B cell (primary cell): ENCODE results near the gene DR1. TPM values are rescaled to one million over a fixed set of nuclear protein-coding genes. Genes with fewer than 3 reads are reported as not detected.

Experiments
- ATAC-seq: fragments of 200-7000 bp; cut with Tn5 transposase; one replicate; pipeline ENCODE4 v1.10.0; 2021; ENCODE audit warnings: low read depth, mild to moderate bottlenecking, moderate number of reproducible peaks, moderate library complexity
- CTCF ChIA-PET: fragments of 350-600 bp; sonication (Branson Sonifier 250); formaldehyde crosslinking; loops from one replicate; lab custom pipeline; 2021; ENCODE audit warnings: antibody characterized with exemption, inconsistent platforms; lab: Charles Lee
- POLR2A ChIA-PET: fragments of 350-600 bp; sonication (Branson Sonifier 250); formaldehyde crosslinking; loops from one replicate; lab custom pipeline; 2021; ENCODE audit warnings: antibody characterized with exemption; lab: Charles Lee
- DNase-seq: peaks from one replicate; pipeline ENCODE4 v3.0.0; 2013
- H2AFZ ChIP-seq: 2 replicates; pipeline ENCODE4 v1.6.1; 2012; ENCODE audit warnings: mild to moderate bottlenecking, low read depth, low read length; ENCODE audit not compliant: insufficient read depth, poor library complexity, severe bottlenecking
- H3K27ac ChIP-seq, 2 donors: 1 replicate in 1 of 2; 2 replicates in 1 of 2; pipeline ENCODE4 v1.5.1; 2012 to 2013; ENCODE audit warnings: low read length in 2 of 2, mild to moderate bottlenecking in 2 of 2, moderate library complexity in 1 of 2
- H3K27me3 ChIP-seq, 4 experiments: fragments of 200-600 bp in 1 of 4; sonication (generic) in 1 of 4; replicated peaks in 1 of 4; 1 replicate in 2 of 4; 2 replicates in 2 of 4; pipeline versions ENCODE4 v1.6.1 to v1.7.0; 2013 to 2016; ENCODE audit warnings: low read length in 3 of 4, mild to moderate bottlenecking in 2 of 4, mixed read lengths in 1 of 4, moderate library complexity in 1 of 4; ENCODE audit not compliant: insufficient read depth in 4 of 4, control insufficient read depth in 3 of 4; ENCODE audit errors: control extremely low read depth in 1 of 4
- H3K36me3 ChIP-seq, 2 experiments: replicated peaks in 1 of 2; 1 replicate in 1 of 2; 2 replicates in 1 of 2; pipeline versions ENCODE4 v1.6.1 to v1.7.1; 2013; ENCODE audit warnings: low read length in 1 of 2; ENCODE audit not compliant: insufficient read depth in 2 of 2, control insufficient read depth in 1 of 2; ENCODE audit errors: control extremely low read depth in 1 of 2, extremely low read depth in 1 of 2
- H3K4me1 ChIP-seq, 2 donors: fragments of 200-600 bp in 1 of 2; sonication (generic) in 1 of 2; 1 replicate in 1 of 2; 2 replicates in 1 of 2; pipeline versions ENCODE4 v1.5.1 to v1.6.1; 2013 to 2017; ENCODE audit warnings: low read length in 2 of 2; ENCODE audit not compliant: control insufficient read depth in 2 of 2, insufficient read depth in 2 of 2
- H3K4me2 ChIP-seq: replicated peaks from 2 replicates; pipeline ENCODE3; 2012; ENCODE audit warnings: mild to moderate bottlenecking, low read depth, low read length; ENCODE audit not compliant: poor library complexity, severe bottlenecking
- H3K4me3 ChIP-seq, 5 experiments: fragments of 200-600 bp in 1 of 5; sonication (generic) in 1 of 5; 1 replicate in 3 of 5; 2 replicates in 2 of 5; pipeline versions ENCODE4 v1.5.1 to v1.7.0; 2011 to 2016; ENCODE audit warnings: low read length in 4 of 5, mild to moderate bottlenecking in 4 of 5, low read depth in 2 of 5, control low read depth in 1 of 5, moderate library complexity in 1 of 5; ENCODE audit not compliant: insufficient read depth in 1 of 5; ENCODE audit errors: control extremely low read depth in 1 of 5, extremely low read depth in 1 of 5
- H3K79me2 ChIP-seq: fragments of 200-600 bp; sonication (generic); one replicate; pipeline ENCODE4 v1.6.0; 2016; ENCODE audit warnings: low read length; ENCODE audit not compliant: control insufficient read depth, insufficient read depth
- H3K9ac ChIP-seq: fragments of 200-600 bp; sonication (generic); 2 replicates; pipeline ENCODE4 v1.6.1; 2017; ENCODE audit warnings: mild to moderate bottlenecking, low read length, moderate library complexity
- H3K9me3 ChIP-seq, 3 donors: one replicate each; pipeline versions ENCODE4 v1.6.1 to v1.7.1; 2013; ENCODE audit warnings: low read length in 2 of 3; ENCODE audit not compliant: control insufficient read depth in 2 of 3, insufficient read depth in 1 of 3; ENCODE audit errors: control extremely low read depth in 1 of 3
- H4K20me1 ChIP-seq: 2 replicates; pipeline ENCODE4 v1.6.0; 2012; ENCODE audit warnings: mild to moderate bottlenecking, low read length; ENCODE audit not compliant: insufficient read depth, control insufficient read depth, poor library complexity, severe bottlenecking
- H3K27ac Mint-ChIP-seq: one replicate; pipeline ENCODE4 v1.8.0; 2021; ENCODE audit warnings: mixed read lengths
- H3K27me3 Mint-ChIP-seq: one replicate; pipeline ENCODE4 v1.8.0; 2021; ENCODE audit warnings: mixed read lengths
- H3K4me1 Mint-ChIP-seq: one replicate; pipeline ENCODE4 v1.8.0; 2021; ENCODE audit warnings: mixed read lengths
- H3K4me3 Mint-ChIP-seq: one replicate; pipeline ENCODE4 v1.8.0; 2021; ENCODE audit warnings: mixed read lengths
- H3K9me3 Mint-ChIP-seq: one replicate; pipeline ENCODE4 v1.8.0; 2022; ENCODE audit warnings: mixed read lengths; ENCODE audit not compliant: insufficient read depth
- CTCF ChIP-seq: fragments of 200-600 bp; IDR thresholded peaks from one replicate; pipeline ENCODE4 v1.8.0; 2022; ENCODE audit warnings: antibody characterized with exemption, mild to moderate bottlenecking
- EZH2 ChIP-seq: IDR thresholded peaks from 2 replicates; pipeline ENCODE4 v1.6.1; 2012; ENCODE audit warnings: borderline replicate concordance, low read depth, mild to moderate bottlenecking, moderate library complexity, low read length; ENCODE audit not compliant: insufficient read depth, poor library complexity, severe bottlenecking
- WGBS: methylation state at CpG from one replicate; pipeline ENCODE4 v1.1.5; 2013; ENCODE audit warnings: missing lambda C conversion rate; ENCODE audit not compliant: insufficient coverage; 5-methylcytosine and 5-hydroxymethylcytosine counted together
- intact Hi-C: fragments of 100-400 bp; cut with micrococcal nuclease; formaldehyde crosslinking; loops from one replicate; pipeline ENCODE4 v1.10.0; 2022
- polyA plus RNA-seq: library from polyadenylated mRNA; depleted of rRNA; stranded (reverse); fragments of >200 nt; gene quantifications from 2 replicates; pipeline ENCODE4 v1.2.3, GENCODE V29; 2012
- small RNA-seq: library from RNA; depleted of rRNA; stranded (forward); fragments of <200 nt; gene quantifications from one replicate; pipeline ENCODE3, GENCODE V24; 2012; ENCODE audit warnings: low replicate concordance, low read depth; ENCODE audit not compliant: insufficient read length
- total RNA-seq, 2 donors: library from RNA; stranded (reverse); fragments of 120-200 nt in 1 of 2; gene quantifications; 1 replicate in 1 of 2; 2 replicates in 1 of 2; pipeline versions ENCODE4 v1.2.3 to v1.2.4, GENCODE V29; 2013 to 2022

Gene DR1
- total and polyA plus RNA-seq, 2 donors (not counting 1 experiment from before 2014, with no cell fraction given) = 11.4 to 69.2 TPM

GRCh38 chr1:93415296-93415695 is 69.6 kb downstream of the DR1 start:
- Mint-ChIP-seq H3K9me3 (no peaks in the 10 kb centered on the region), H3K27ac (no peak overlapping the region), H3K4me1 (peaks cover 15% of the 10 kb centered on the region), H3K4me3 (no peak overlapping the region), H3K27me3 (peaks cover 4% of the 10 kb centered on the region)
- Histone ChIP-seq H3K4me2 (peak overlapping the region; percentile 27), H3K36me3 (no peaks in the 10 kb centered on the region), H4K20me1 (no peaks in the 10 kb centered on the region), H3K27me3 (no peaks in the 10 kb centered on the region), H3K79me2 (no peaks in the 10 kb centered on the region), H3K27ac (no peak overlapping the region), H3K4me3 (peak overlapping the region in 1 of 5 experiments; percentile 50), H3K4me1 (peaks cover 8 to 14% of the 10 kb centered on the region in 2 donors), H2AFZ (peak overlapping the region; percentile 12), H3K9me3 (peaks cover 0 to 2% (median 0%) of the 10 kb centered on the region in 3 donors), H3K9ac (peak overlapping the region; percentile 3)
- POLR2A ChIA-PET = no interaction called here
- ATAC-seq (no peak), DNase-seq (no peak)
- no peak for TF ChIP-seq EZH2
- no peak for TF ChIP-seq CTCF
- intact Hi-C loops = no loop called here
- 64% methylated on average over 2 of the region's 3 CpGs for WGBS
- CTCF ChIA-PET = no interaction called here

GRCh38 chr1:93416183-93416582 is 70.5 kb downstream of the DR1 start:
- Histone ChIP-seq H3K79me2 (no peaks in the 10 kb centered on the region), H3K4me3 (no peak overlapping the region), H3K27ac (no peak overlapping the region), H3K27me3 (peaks cover 0 to 4% (median 0%) of the 10 kb centered on the region in 4 experiments), H3K4me1 (peaks cover 8 to 14% of the 10 kb centered on the region in 2 donors), H4K20me1 (no peaks in the 10 kb centered on the region), H3K9me3 (peaks cover 0 to 2% (median 0%) of the 10 kb centered on the region in 3 donors), H3K36me3 (no peaks in the 10 kb centered on the region), H2AFZ (no peak overlapping the region), H3K4me2 (no peak overlapping the region), H3K9ac (no peak overlapping the region)
- ChIA-PET CTCF (no interaction called here), POLR2A (no interaction called here)
- H3K9me3 Mint-ChIP-seq = no peaks in the 10 kb centered on the region
- peaks cover 11% of the 10 kb centered on the region for H3K27me3 Mint-ChIP-seq
- ATAC-seq (no peak), DNase-seq (peak; percentile 19)
- H3K4me1 Mint-ChIP-seq = peaks cover 15% of the 10 kb centered on the region
- intact Hi-C loops = no loop called here
- H3K27ac Mint-ChIP-seq = no peak overlapping the region
- no peak for TF ChIP-seq EZH2
- TF ChIP-seq CTCF = no peak
- H3K4me3 Mint-ChIP-seq = no peak overlapping the region
- 46% methylated on average over 2 of the region's 2 CpGs for WGBS

Small RNA genes within 50 kb of the gene (small RNA-seq; reads per million reads assigned to genes)
- gene RF00019 = not detected

Other genes with a start within 250 kb of the DR1 start
- gene TMED5, start 165.5 kb upstream of the DR1 start, total RNA-seq = 46.1 and 50.7 TPM in 2 replicates
- 23.7 and 37.9 TPM in 2 replicates for gene TMED5, start 165.5 kb upstream of the DR1 start, polyA plus RNA-seq
- 16.0 and 24.2 TPM in 2 replicates for gene CCDC18, start 165.2 kb upstream of the DR1 start, total RNA-seq
- gene CCDC18, start 165.2 kb upstream of the DR1 start, polyA plus RNA-seq = 7.7 and 10.2 TPM in 2 replicates
- gene FNBP1L, start 102.2 kb downstream of the DR1 start, total RNA-seq = 5.4 and 5.7 TPM in 2 replicates
- 0.86 and 2.2 TPM in 2 replicates for gene FNBP1L, start 102.2 kb downstream of the DR1 start, polyA plus RNA-seq